Heart left ventricle (tissue), 13 donors: ENCODE results near the gene SPON2.

Experiments used
- CTCF ChIP-seq, 12 donors: fragments of 200-600 bp; sonication (generic) in 4 of 12; IDR thresholded peaks; one replicate each; pipeline versions ENCODE4 v1.5.0 to v1.8.0; 2018 to 2022; ENCODE audit warnings: antibody characterized with exemption in 12 of 12, mild to moderate bottlenecking in 5 of 12
- POLR2A ChIP-seq, 2 donors: fragments of 450-650 bp; IDR thresholded peaks; one replicate each; pipeline ENCODE4 v1.6.1; 2017; ENCODE audit warnings: antibody characterized with exemption in 2 of 2, mild to moderate bottlenecking in 2 of 2, moderate library complexity in 2 of 2
- donor health status: ischemic (EF 13 %, LVEDD 7.1; RV severe dilation, severe dysfunction).
- donor health status: DM: no; HTN: yes; CAD: no.
- donor health status: DM: no; HTN: no; CAD: no.
- donor health status: ischemic (EF 25% LVEDD 6.9; RV normal size, moderate dysfunction).
- donor health status: ischemic (EF 25% LVEDD 5.7; RV mildly dilated, moderate dysfunction).
- donor health status: ischemic (EF 35%, LVEDD 5.7; RV mildly dilated, moderate dysfunction).
- donor health status: nonischemic (EF 11% LVEDD 7.7; RV severe dilation, severe dysfunction).
- donor health status: DM: yes; HTN: yes; CAD: no.
- donor health status: PGD.
- donor health status: ischemic (EF 29% LVEDD 5.4; RV normal size, mild dysfunction).
- donor health status: nonischemic (EF 23%, LVEDD 6.1; RV moderate dilation, normal function).

GRCh38 chr4:1213336-1213995 is 41.1 kb upstream of the SPON2 start:
- TF ChIP-seq CTCF (IDR thresholded peaks at IDR 0.05): no peak
- TF ChIP-seq POLR2A (IDR thresholded peaks at IDR 0.05): no peak
